GM18498 (cell line): ENCODE data around the gene ADSS1.

Source experiments
- ATAC-seq: cut with Tn5 transposase; IDR thresholded peaks from one replicate; pipeline ENCODE4 v1.9.1; 2021; ENCODE audit warnings: mild to moderate bottlenecking, moderate library complexity; ENCODE audit not compliant: unreplicated experiment

ADSS1 gene

GRCh38 chr14:104791425-104791824 is 67.4 kb downstream of the ADSS1 start:
- no peak for ATAC-seq

GRCh38 chr14:104792101-104792884 is 68.3 kb downstream of the ADSS1 start:
- no peak for ATAC-seq

GRCh38 chr14:104792945-104793702 is 69.1 kb downstream of the ADSS1 start:
- no peak for ATAC-seq

- ATAC-seq: no peak
Measured at GRCh38 chr14:104793703-104793959, 69.6 kb downstream of the ADSS1 start.

DNA sequence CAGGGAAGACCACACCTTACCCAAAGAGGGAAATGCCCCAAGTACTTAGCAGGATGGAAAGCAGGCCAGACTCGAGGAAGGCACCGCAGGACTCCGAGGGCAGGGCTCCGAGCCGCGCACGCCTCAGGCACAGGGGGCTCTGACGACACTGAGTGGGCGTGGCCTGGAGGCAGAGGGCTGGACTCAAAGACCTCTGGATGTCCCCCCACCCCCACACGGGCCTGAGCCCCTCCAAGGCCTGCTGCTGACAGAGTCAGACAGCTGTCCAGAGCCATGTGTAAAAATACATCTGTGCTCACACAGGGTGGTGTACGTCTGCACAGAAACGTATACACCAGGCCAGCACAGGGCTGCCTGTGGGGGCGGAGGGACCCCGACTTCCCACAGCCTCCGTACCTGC is 70.1 kb downstream of the ADSS1 start:
- no peak for ATAC-seq

DNA sequence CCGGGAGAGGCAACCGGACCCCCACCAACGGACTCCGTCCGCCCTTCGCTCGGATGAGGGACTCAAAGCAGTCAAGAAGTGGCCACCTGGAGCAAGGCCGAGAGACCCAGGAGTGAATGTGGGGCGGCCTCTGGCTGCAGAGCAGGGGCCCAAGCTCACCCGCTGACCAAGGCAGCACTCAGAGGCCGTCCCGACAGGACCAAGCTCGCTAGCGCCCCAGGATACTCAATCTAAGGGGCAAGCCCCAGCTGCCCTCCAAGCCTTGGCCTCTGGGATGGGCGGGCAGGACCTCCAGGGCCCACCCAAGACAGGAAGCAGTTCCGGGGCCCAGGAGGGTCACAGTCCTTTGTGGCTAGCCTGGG is 70.6 kb downstream of the ADSS1 start:
- peak; percentile 3 for ATAC-seq

DNA sequence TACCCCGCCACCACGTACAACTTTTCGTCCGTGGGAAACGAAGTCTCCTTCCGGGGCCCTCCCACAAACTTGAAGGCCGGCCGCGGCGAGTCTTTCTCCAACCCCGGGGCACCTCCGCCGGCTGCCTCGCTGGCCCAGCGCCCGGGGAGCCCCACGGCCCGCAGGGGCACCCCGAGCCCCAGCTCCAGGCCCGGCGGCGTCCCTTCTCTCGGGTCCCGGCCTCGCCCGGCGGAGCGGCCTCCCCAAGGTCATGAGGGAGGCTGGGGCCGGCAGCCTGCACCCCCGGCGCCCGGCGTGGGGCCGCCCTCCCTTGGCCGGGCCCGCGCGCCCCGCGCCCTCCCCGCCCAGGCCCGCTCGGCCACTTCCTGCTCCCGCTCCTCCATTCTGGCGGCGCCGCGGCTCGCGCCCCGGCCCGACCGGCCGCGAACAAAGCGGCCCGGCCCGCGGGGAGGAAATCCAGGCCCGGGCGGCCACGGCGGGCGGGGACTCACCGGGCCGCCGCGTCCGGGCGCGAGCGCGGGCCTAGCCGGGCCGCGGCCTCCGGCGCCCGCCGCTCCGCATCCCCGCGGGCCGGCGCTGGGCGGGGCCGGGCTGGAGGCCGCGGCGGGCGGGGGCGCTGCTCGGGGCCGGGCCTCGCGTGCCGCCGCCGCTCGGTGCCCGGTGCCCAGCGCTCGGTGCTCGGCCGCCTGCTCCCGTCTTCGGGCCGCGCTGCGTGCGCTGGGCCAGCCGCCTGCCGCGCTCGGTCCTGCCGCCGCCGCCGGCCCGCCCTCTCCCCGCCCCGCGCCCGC is 71.2 kb downstream of the ADSS1 start, which contains the start of gene AKT1:
TSS of gene AKT1 (minus strand) at position 756 of the 788 bp plus-strand sequence. CDS start 3,105 bp downstream, outside the sequence.
- peak; percentile 48 for ATAC-seq

DNA sequence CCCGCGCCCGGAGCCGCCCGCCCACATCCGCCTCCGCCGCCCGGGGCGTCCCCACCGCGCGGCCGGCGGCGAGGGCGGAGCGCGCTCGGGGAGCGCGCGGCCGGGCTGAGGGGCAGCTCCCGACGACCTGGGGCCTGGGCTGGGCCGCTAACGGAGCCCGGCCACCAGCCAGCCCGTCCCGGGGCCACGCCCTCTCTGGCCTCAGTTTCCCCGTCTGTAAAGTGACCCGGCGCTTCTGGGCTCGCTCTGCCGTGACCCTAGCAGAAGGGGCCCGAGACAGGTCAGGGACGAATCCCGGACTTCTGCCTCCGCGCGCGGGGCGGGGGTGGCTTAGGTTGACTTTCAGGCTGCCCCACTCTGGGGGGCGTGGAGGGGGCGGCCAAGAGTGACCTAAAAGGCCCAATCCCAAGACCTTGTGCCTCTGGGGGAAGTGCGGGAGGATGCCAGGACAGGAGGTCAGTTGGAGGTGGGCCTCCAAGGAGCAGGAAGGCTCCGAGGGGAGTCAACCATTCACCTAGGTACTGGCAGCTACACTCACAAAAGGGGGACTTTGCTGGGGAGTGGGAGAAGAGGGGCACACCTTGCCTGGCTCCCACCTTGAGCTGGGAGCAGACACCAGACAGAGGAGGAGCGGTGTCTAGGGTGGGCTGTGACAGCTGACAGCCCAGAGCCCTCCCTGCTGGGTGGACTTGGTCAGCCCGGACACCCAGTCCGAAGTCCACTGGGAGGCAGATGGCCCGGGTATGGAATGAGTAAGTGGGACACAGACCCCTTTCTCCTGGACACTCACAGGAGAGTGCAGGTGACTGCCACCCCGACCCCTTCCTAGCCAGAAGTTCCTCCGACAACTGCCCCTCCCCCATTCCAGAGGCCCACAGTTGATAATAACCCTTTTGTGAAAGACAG is 72.0 kb downstream of the ADSS1 start:
- peak; percentile 57 for ATAC-seq

GRCh38 chr14:104796687-104797081 is 72.7 kb downstream of the ADSS1 start:
- no peak for ATAC-seq
